Naive thymus-derived CD4-positive, alpha-beta T cell (primary cell): ENCODE data around the gene GBE1. TPM values are rescaled to one million over a fixed set of nuclear protein-coding genes. Genes with fewer than 3 reads are reported as not detected.
A peak's percentile ranks its signal among the peaks of the same experiment; 100 is the strongest.
"Not testable (repeated sequence)": the region's sequence is repeated elsewhere in the genome, so short reads cannot be mapped to it uniquely, and the experiment has no call there.

Experiments
- ATAC-seq: fragments of 150-1000 bp; cut with Tn5 transposase; 2 replicates; pipeline ENCODE4 v1.10.0; 2021; ENCODE audit warnings: mild to moderate bottlenecking, moderate library complexity
- CTCF ChIA-PET: fragments of 350-600 bp; sonication (Branson Sonifier 250); formaldehyde crosslinking; loops from one replicate; lab custom pipeline; 2021; ENCODE audit warnings: antibody characterized with exemption; lab: Charles Lee
- POLR2A ChIA-PET: fragments of 350-600 bp; sonication (Branson Sonifier 250); formaldehyde crosslinking; loops from one replicate; lab custom pipeline; 2021; ENCODE audit warnings: antibody characterized with exemption, inconsistent platforms; lab: Charles Lee
- DNase-seq, 9 donors: peaks; one replicate each; pipeline versions ENCODE4 v3.0.0 to v3.0.0-alpha.2; 2020 to 2022; ENCODE audit warnings: mixed read lengths in 1 of 9
- H3K27ac ChIP-seq: one replicate; pipeline ENCODE4 v1.7.0; 2013; ENCODE audit warnings: mild to moderate bottlenecking, low read depth, low read length, moderate library complexity
- H3K27me3 ChIP-seq, 2 donors: one replicate each; pipeline ENCODE4 v1.7.0; 2013; ENCODE audit warnings: low read length in 2 of 2, mild to moderate bottlenecking in 2 of 2, moderate library complexity in 2 of 2; ENCODE audit not compliant: control insufficient read depth in 2 of 2, insufficient read depth in 2 of 2
- H3K36me3 ChIP-seq, 3 experiments: 1 replicate in 2 of 3; 2 replicates in 1 of 3; pipeline ENCODE4 v1.7.0; 2013; ENCODE audit warnings: low read length in 3 of 3, mild to moderate bottlenecking in 3 of 3, moderate library complexity in 1 of 3; ENCODE audit not compliant: insufficient read depth in 3 of 3, control insufficient read depth in 2 of 3
- H3K4me1 ChIP-seq, 2 donors: one replicate each; pipeline ENCODE4 v1.7.0; 2013; ENCODE audit warnings: low read length in 2 of 2, mild to moderate bottlenecking in 2 of 2, moderate library complexity in 1 of 2; ENCODE audit not compliant: control insufficient read depth in 2 of 2, insufficient read depth in 2 of 2
- H3K4me3 ChIP-seq: 2 replicates; pipeline ENCODE4 v1.7.0; 2013; ENCODE audit warnings: mild to moderate bottlenecking, low read length
- H3K9me3 ChIP-seq, 3 experiments: 1 replicate in 2 of 3; 2 replicates in 1 of 3; pipeline ENCODE4 v1.7.0; 2013; ENCODE audit warnings: low read length in 3 of 3; ENCODE audit not compliant: control insufficient read depth in 2 of 3
- H3K27ac Mint-ChIP-seq, 9 donors: one replicate each; pipeline ENCODE4 v1.8.0; 2020 to 2022; ENCODE audit warnings: mixed read lengths in 9 of 9, mild to moderate bottlenecking in 8 of 9, moderate library complexity in 5 of 9, inconsistent platforms in 2 of 9
- H3K27me3 Mint-ChIP-seq, 5 donors: one replicate each; pipeline ENCODE4 v1.8.0; 2021 to 2022; ENCODE audit warnings: mixed read lengths in 5 of 5, mild to moderate bottlenecking in 1 of 5
- H3K36me3 Mint-ChIP-seq, 5 donors: one replicate each; pipeline ENCODE4 v1.8.0; 2020 to 2022; ENCODE audit warnings: mixed read lengths in 5 of 5, mild to moderate bottlenecking in 3 of 5, inconsistent platforms in 1 of 5
- H3K4me1 Mint-ChIP-seq, 7 donors: one replicate each; pipeline ENCODE4 v1.8.0; 2020 to 2022; ENCODE audit warnings: mixed read lengths in 7 of 7, mild to moderate bottlenecking in 3 of 7, inconsistent platforms in 1 of 7
- H3K4me3 Mint-ChIP-seq, 10 donors: one replicate each; pipeline ENCODE4 v1.8.0; 2020 to 2022; ENCODE audit warnings: mild to moderate bottlenecking in 10 of 10, mixed read lengths in 10 of 10, moderate library complexity in 6 of 10, inconsistent platforms in 2 of 10
- H3K9me3 Mint-ChIP-seq, 11 donors: one replicate each; pipeline ENCODE4 v1.8.0; 2020 to 2022; ENCODE audit warnings: mixed read lengths in 11 of 11, mild to moderate bottlenecking in 4 of 11, inconsistent platforms in 1 of 11, moderate library complexity in 1 of 11
- intact Hi-C, 2 donors: fragments of 100-400 bp; cut with micrococcal nuclease; formaldehyde crosslinking; loops; one replicate each; pipeline ENCODE4 v1.15.1; 2023
- polyA plus RNA-seq, 2 donors: library from polyadenylated mRNA; unstranded; fragments of 300-500 nt; fragmentation: Illumina TruSeq; gene quantifications; one replicate each; pipeline ENCODE4 v1.2.3, GENCODE V29; 2021
- total RNA-seq, 6 experiments: library from RNA in 5 of 6; stranded (reverse) in 5 of 6; gene quantifications; 1 replicate in 5 of 6; 2 replicates in 1 of 6; pipeline ENCODE4 v1.2.3 and lab custom pipeline; 2021 to 2026

GBE1 gene
- total and polyA plus RNA-seq, 7 experiments from 2014 or later: 6.5 to 33.2 (median 8.3) TPM

GRCh38 chr3:81767250-81767859 lies 5.9 kb upstream of the GBE1 start:
- H3K27ac ChIP-seq, H3K4me3 Mint-ChIP-seq, H3K4me1 Mint-ChIP-seq, H3K36me3 ChIP-seq, ATAC-seq, H3K9me3 ChIP-seq, H3K27ac Mint-ChIP-seq, H3K9me3 Mint-ChIP-seq, DNase-seq, H3K27me3 ChIP-seq, H3K4me3 ChIP-seq, H3K36me3 Mint-ChIP-seq, CTCF ChIA-PET, POLR2A ChIA-PET, H3K4me1 ChIP-seq: not testable (repeated sequence)
- peaks cover 0 to 26% (median 15%) of the 10 kb centered on the region in 5 donors for H3K27me3 Mint-ChIP-seq
- intact Hi-C loops: loop anchor here in 1 of 2 donors (10.0 kb wide), 2 partner anchors 103 to 183 kb away; no protein-coding TSS in a partner anchor

DNA sequence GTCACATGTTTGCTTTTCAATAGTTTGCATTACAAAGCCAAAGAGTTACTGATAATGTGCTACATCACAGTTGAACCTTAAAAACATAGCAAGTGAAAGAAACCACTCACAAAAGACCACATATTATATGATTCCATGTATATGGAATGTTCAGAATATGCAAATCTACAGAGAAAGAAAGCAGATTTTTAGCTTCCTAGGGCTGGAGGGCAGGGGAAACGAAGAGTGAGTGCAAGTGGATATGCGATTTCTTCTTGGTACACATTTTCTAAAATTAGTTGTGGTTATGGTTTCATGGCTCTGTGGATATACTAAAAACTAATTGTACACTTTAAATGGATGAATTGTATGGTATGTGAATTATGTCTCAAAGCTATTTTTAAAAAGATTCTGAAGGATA lies 4.0 kb upstream of the GBE1 start:
- no peaks in the 10 kb centered on the region for H3K9me3 ChIP-seq
- H3K4me3 ChIP-seq: no peak overlapping the region
- Mint-ChIP-seq H3K4me3 (no peak overlapping the region), H3K27me3 (peaks cover 0 to 8% (median 0%) of the 10 kb centered on the region in 5 donors), H3K27ac (no peak overlapping the region), H3K4me1 (peaks cover 2 to 18% (median 15%) of the 10 kb centered on the region in 7 donors), H3K36me3 (peaks cover 0 to 6% (median 0%) of the 10 kb centered on the region in 5 donors), H3K9me3 (peaks cover 0 to 3% (median 0%) of the 10 kb centered on the region in 11 donors)
- ATAC-seq (no peak), DNase-seq (no peak)
- H3K4me1 ChIP-seq: peaks cover 10 to 11% of the 10 kb centered on the region in 2 donors
- peaks cover 0 to 6% (median 0%) of the 10 kb centered on the region in 3 experiments for H3K36me3 ChIP-seq
- ChIA-PET POLR2A (interaction anchor here (0.7 kb wide), 2 partner anchors 126 to 969 kb away, joined by 6 to 7 read pairs; no protein-coding TSS in a partner anchor), CTCF (no interaction called here)
- no peak overlapping the region for H3K27ac ChIP-seq
- no peaks in the 10 kb centered on the region for H3K27me3 ChIP-seq
- intact Hi-C loops: loop anchor here in 1 of 2 donors (10.0 kb wide), 2 partner anchors 101 to 181 kb away; no protein-coding TSS in a partner anchor

DNA sequence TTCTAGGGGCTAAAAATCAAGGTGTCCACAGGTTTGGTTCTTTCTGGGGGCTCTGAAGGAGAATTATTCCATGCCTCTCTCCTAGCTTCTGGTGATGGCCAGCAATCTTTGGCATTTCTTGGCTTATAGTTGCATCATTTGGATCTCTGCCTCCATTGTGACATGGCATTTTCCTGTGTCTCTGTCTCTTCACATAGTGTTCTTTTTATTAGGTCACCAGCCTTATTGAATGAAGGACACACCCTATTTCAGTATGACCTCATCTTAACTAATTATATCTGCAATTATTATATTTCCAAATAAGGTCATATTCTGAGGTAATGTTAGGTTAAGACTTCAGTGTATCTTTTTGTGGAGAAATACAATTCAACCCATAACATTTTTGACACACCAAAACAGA lies 3.2 kb upstream of the GBE1 start:
- Mint-ChIP-seq H3K27ac (no peak overlapping the region), H3K36me3 (peaks cover 0 to 10% (median 0%) of the 10 kb centered on the region in 5 donors), H3K4me3 (no peak overlapping the region), H3K27me3 (peaks cover 0 to 8% (median 0%) of the 10 kb centered on the region in 5 donors), H3K9me3 (peaks cover 0 to 3% (median 0%) of the 10 kb centered on the region in 11 donors), H3K4me1 (peaks cover 9 to 25% (median 22%) of the 10 kb centered on the region in 7 donors)
- Histone ChIP-seq H3K36me3 (peaks cover 0 to 6% (median 0%) of the 10 kb centered on the region in 3 experiments), H3K9me3 (no peaks in the 10 kb centered on the region), H3K4me3 (no peak overlapping the region), H3K27ac (no peak overlapping the region), H3K27me3 (no peaks in the 10 kb centered on the region), H3K4me1 (peaks cover 16 to 17% of the 10 kb centered on the region in 2 donors)
- DNase-seq: no peak
- ATAC-seq: no peak
- intact Hi-C loops: loop anchor here in 1 of 2 donors (10.0 kb wide), 2 partner anchors 100 to 180 kb away; no protein-coding TSS in a partner anchor
- ChIA-PET CTCF (no interaction called here), POLR2A (no interaction called here)

DNA sequence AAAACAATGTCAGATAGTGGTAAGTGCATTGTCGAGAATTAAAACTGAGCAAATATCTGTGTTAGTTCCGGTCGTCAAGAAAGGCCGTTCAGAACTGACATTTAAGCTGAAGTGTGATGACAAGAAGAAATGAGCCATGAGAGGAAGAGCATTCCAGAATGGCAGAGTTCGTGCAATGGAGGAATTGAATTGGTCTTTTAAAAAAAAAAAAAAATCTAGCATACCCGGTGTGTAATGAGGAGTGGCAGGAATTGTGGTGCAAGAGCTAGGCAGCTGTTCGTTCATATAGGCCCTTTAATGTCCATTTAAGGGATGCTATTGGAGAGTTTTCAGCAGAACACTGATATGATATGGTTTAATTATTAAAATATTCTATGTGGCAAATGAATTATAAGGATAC lies 2.6 kb upstream of the GBE1 start:
- Mint-ChIP-seq H3K27ac (peak overlapping the region in 1 of 9 donors; percentile 47), H3K9me3 (peaks cover 0 to 3% (median 0%) of the 10 kb centered on the region in 11 donors), H3K4me1 (peaks cover 11 to 29% (median 25%) of the 10 kb centered on the region in 7 donors), H3K27me3 (peaks cover 0 to 6% (median 0%) of the 10 kb centered on the region in 5 donors), H3K36me3 (peaks cover 0 to 16% (median 1%) of the 10 kb centered on the region in 5 donors), H3K4me3 (no peak overlapping the region)
- ATAC-seq (no peak), DNase-seq (no peak)
- H3K27ac ChIP-seq: no peak overlapping the region
- CTCF ChIA-PET: no interaction called here
- intact Hi-C loops: loop anchor here in 1 of 2 donors (10.0 kb wide), 2 partner anchors 99 to 179 kb away; no protein-coding TSS in a partner anchor
- no peaks in the 10 kb centered on the region for H3K9me3 ChIP-seq
- H3K36me3 ChIP-seq: peaks cover 0 to 6% (median 0%) of the 10 kb centered on the region in 3 experiments
- H3K27me3 ChIP-seq: no peaks in the 10 kb centered on the region
- H3K4me1 ChIP-seq: peaks cover 16 to 18% of the 10 kb centered on the region in 2 donors
- POLR2A ChIA-PET: no interaction called here
- no peak overlapping the region for H3K4me3 ChIP-seq

GRCh38 chr3:81763001-81763400 lies 1.6 kb upstream of the GBE1 start:
- Mint-ChIP-seq H3K27me3 (peaks cover 0 to 1% (median 0%) of the 10 kb centered on the region in 5 donors), H3K4me1 (peaks cover 11 to 32% (median 26%) of the 10 kb centered on the region in 7 donors), H3K9me3 (peaks cover 0 to 8% (median 0%) of the 10 kb centered on the region in 11 donors), H3K27ac (peak overlapping the region in 7 of 9 donors; percentile 11 to 98 (median 56)), H3K36me3 (peaks cover 0 to 25% (median 11%) of the 10 kb centered on the region in 5 donors), H3K4me3 (peak overlapping the region; percentile 6 to 77 (median 36))
- DNase-seq (no peak), ATAC-seq (no peak)
- no peak overlapping the region for H3K4me3 ChIP-seq
- no peak overlapping the region for H3K27ac ChIP-seq
- H3K4me1 ChIP-seq: peaks cover 16 to 18% of the 10 kb centered on the region in 2 donors
- H3K27me3 ChIP-seq: no peaks in the 10 kb centered on the region
- peaks cover 0 to 6% (median 0%) of the 10 kb centered on the region in 3 experiments for H3K36me3 ChIP-seq
- ChIA-PET CTCF (no interaction called here), POLR2A (no interaction called here)
- intact Hi-C loops: loop anchor here in 1 of 2 donors (10.0 kb wide), 2 partner anchors 98 to 178 kb away; no protein-coding TSS in a partner anchor
- H3K9me3 ChIP-seq: no peaks in the 10 kb centered on the region

- Mint-ChIP-seq H3K27ac (peak overlapping the region; percentile 94 to 99 (median 98)), H3K9me3 (peaks cover 0 to 9% (median 0%) of the 10 kb centered on the region in 11 donors), H3K4me1 (peaks cover 11 to 39% (median 33%) of the 10 kb centered on the region in 7 donors), H3K27me3 (no peaks in the 10 kb centered on the region), H3K36me3 (peaks cover 0 to 35% (median 21%) of the 10 kb centered on the region in 5 donors), H3K4me3 (peak overlapping the region; percentile 82 to 99 (median 96))
- H3K36me3 ChIP-seq: peaks cover 0 to 6% (median 0%) of the 10 kb centered on the region in 3 experiments
- DNase-seq (no peak), ATAC-seq (no peak)
- CTCF ChIA-PET: interaction anchor here (0.5 kb wide), 1 partner anchor 8 kb away, joined by 4 read pairs; no protein-coding TSS in a partner anchor
- H3K4me1 ChIP-seq: peaks cover 16 to 18% of the 10 kb centered on the region in 2 donors
- peak overlapping the region; percentile 93 for H3K27ac ChIP-seq
- H3K4me3 ChIP-seq: peak overlapping the region; percentile 63
- POLR2A ChIA-PET: no interaction called here
- intact Hi-C loops: loop anchor here in 1 of 2 donors (10.0 kb wide), 2 partner anchors 97 to 177 kb away; no protein-coding TSS in a partner anchor
- H3K27me3 ChIP-seq: no peaks in the 10 kb centered on the region
- H3K9me3 ChIP-seq: no peaks in the 10 kb centered on the region
Observed at GRCh38 chr3:81761904-81762580, 597 bp upstream of the GBE1 start.
